GM10248 (cell line): ENCODE results near the gene PKIB.

ENCODE experiments used
- CTCF ChIA-PET: fragments of 300-600 bp; sonication (Branson Sonifier 250); formaldehyde crosslinking; extraction: SDS; loops from one replicate; lab custom pipeline; 2021; ENCODE audit warnings: antibody characterized with exemption; lab: Yijun Ruan, JAX
- POLR2A ChIA-PET: fragments of 350-650 bp; sonication (Branson Sonifier 250); formaldehyde crosslinking; extraction: SDS; loops from one replicate; lab custom pipeline; 2020; ENCODE audit warnings: antibody characterized with exemption; lab: Yijun Ruan, JAX
- DNase-seq: peaks from one replicate; pipeline ENCODE4 v3.0.0; 2012; ENCODE audit errors: extremely low spot score
- CTCF ChIP-seq: IDR thresholded peaks from 2 replicates; pipeline ENCODE4 v1.5.1; 2012; ENCODE audit warnings: mild to moderate bottlenecking, low read depth; ENCODE audit errors: extremely low read depth, missing control alignments, control extremely low read depth

The PKIB gene

GRCh38 chr6:122697458-122697857, 87.3 kb downstream of the PKIB start:
- no peak for DNase-seq
- CTCF ChIA-PET, result no interaction called here
- TF ChIP-seq CTCF, result no peak
- POLR2A ChIA-PET, result no interaction called here

DNA sequence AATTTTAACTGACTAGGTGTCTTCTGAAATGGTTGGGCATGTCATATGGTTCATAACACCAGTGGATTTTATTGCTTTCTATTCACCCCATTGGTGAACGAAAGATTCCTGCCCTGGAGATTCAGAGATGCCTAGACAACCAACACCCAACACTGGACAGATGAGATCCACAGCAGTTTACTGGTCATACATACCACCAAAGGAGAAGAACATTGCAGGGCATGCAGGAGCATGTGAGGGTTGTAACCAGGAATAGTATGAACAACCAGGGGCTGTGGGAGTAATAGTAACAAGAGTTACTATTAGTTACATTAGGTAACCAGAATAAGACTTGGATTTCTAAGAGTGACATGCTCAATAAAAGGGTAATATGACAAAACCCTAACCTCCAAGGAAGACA, 91.5 kb downstream of the PKIB start:
- TF ChIP-seq CTCF, result no peak
- DNase-seq, result no peak
- ChIA-PET CTCF (no interaction called here), POLR2A (no interaction called here)

GRCh38 chr6:122702841-122703240, 92.6 kb downstream of the PKIB start:
- no peak for TF ChIP-seq CTCF
- CTCF ChIA-PET, result interaction anchor here (0.7 kb wide), 1 partner anchor 9 kb away, joined by 3 read pairs; no protein-coding TSS in a partner anchor
- DNase-seq, result no peak
- POLR2A ChIA-PET, result no interaction called here

DNA sequence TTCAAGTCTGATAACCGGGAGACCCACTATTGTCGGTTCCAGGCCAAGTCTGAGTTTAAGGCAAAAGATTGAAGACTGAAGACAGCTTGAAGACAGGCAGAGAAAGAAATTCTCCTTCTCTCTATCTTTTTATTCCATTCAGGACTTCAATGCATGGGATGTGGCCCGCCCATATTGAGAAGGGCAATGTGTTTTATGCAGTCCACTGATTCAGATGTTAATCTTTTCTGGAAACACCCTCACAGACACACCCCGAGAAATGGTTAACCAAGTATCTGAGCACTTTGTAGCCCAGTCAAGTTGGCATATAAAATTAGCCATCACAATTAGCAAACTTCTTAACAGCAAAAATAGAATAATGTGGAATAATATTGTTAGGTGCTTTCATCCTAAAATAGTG, 93.9 kb downstream of the PKIB start:
- TF ChIP-seq CTCF, result no peak
- ChIA-PET POLR2A (no interaction called here), CTCF (interaction anchor here (1.4 to 1.9 kb wide), 2 partner anchors 9 to 29 kb away, joined by 3 to 8 read pairs; no protein-coding TSS in a partner anchor)
- no peak for DNase-seq

DNA sequence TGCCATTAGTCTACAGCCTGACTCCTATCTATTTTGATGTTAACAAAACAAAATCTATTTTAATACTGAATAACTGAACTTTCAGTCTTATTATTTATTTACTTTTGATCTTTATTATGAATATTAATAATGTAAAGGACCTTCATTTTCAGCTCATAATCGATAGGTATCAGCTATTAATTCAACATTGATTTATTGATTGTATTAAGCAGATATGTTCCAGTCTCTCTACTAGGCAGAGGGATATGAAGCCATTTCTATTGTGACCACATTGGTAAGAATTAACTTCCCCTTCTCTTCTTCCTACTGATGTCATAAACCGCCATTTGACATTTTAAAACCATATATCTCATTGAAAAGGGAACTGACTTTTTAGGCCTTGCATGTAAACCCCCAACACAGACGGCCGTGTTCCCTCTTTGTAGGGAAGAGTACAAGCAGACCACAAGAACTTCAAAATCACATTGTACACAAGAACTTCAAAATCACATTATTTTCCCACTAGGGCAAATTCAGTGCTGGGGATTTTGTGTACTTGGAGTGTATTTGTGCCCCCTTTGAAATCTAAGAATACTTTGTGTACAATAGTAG, 99.8 kb downstream of the PKIB start:
- no peak for TF ChIP-seq CTCF
- peak; percentile 5 for DNase-seq
- ChIA-PET CTCF (interaction anchor here (1.7 kb wide), 1 partner anchor 21 kb away, joined by 4 read pairs; no protein-coding TSS in a partner anchor), POLR2A (no interaction called here)

GRCh38 chr6:122710908-122711635, 100.9 kb downstream of the PKIB start:
- DNase-seq, result no peak
- CTCF ChIA-PET, result interaction anchor here (0.8 to 8.0 kb wide), 3 partner anchors 8 to 18 kb away, joined by 3 to 56 read pairs (median 4); no protein-coding TSS in a partner anchor
- TF ChIP-seq CTCF, result no peak
- POLR2A ChIA-PET, result no interaction called here
